OCI-LY7 (cell line): Measurements from ENCODE around the gene PLSCR5.

Experiments
- EZH2phosphoT487 ChIP-seq: fragments of 200-600 bp; sonication (generic); IDR thresholded peaks from 2 replicates; pipeline ENCODE4 v1.6.1; 2018; ENCODE audit warnings: low read depth, borderline replicate concordance, mild to moderate bottlenecking, mixed run types, antibody characterized with exemption, low read length, moderate library complexity, mixed read lengths
- TF ChIP-seq, protein P1 (sequence below): fragments of 200-600 bp; sonication (generic); conservative IDR thresholded peaks from 2 replicates; pipeline ENCODE4 v1.5.1; 2014; ENCODE audit warnings: mild to moderate bottlenecking, antibody characterized with exemption, low read length, moderate library complexity, mixed read lengths

DNA sequence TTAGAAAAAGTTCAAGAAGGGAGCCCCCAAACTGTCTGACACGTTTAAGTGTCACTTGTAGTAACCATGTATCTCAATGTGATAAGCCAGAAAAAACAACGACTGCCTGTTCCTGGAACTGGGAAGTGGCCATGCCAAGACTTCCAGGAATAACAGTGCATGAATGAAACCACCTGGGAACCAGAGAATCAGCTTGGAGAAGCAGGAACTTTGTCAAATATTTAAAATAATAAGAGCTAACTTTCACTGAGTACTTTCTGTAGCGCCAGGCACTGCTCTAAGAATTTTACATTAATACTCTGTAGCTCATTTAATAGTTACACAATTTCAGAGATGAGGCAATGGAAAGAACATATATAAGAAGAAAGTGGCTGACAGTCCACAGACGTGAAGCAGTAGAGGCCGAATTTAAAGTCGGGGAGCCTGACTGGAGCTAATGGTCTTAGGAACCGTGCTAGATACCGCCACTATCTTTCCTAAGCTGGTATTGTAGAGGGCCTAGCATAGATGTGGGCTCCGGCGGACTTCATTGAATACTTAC, 61.6 kb downstream of the PLSCR5 start:
- TF ChIP-seq, protein P1, sequence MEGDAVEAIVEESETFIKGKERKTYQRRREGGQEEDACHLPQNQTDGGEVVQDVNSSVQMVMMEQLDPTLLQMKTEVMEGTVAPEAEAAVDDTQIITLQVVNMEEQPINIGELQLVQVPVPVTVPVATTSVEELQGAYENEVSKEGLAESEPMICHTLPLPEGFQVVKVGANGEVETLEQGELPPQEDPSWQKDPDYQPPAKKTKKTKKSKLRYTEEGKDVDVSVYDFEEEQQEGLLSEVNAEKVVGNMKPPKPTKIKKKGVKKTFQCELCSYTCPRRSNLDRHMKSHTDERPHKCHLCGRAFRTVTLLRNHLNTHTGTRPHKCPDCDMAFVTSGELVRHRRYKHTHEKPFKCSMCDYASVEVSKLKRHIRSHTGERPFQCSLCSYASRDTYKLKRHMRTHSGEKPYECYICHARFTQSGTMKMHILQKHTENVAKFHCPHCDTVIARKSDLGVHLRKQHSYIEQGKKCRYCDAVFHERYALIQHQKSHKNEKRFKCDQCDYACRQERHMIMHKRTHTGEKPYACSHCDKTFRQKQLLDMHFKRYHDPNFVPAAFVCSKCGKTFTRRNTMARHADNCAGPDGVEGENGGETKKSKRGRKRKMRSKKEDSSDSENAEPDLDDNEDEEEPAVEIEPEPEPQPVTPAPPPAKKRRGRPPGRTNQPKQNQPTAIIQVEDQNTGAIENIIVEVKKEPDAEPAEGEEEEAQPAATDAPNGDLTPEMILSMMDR = no peak
- no peak for TF ChIP-seq EZH2phosphoT487
